ENCODE measurements around the gene HDAC7.

- TF ChIP-seq, protein P1, sequence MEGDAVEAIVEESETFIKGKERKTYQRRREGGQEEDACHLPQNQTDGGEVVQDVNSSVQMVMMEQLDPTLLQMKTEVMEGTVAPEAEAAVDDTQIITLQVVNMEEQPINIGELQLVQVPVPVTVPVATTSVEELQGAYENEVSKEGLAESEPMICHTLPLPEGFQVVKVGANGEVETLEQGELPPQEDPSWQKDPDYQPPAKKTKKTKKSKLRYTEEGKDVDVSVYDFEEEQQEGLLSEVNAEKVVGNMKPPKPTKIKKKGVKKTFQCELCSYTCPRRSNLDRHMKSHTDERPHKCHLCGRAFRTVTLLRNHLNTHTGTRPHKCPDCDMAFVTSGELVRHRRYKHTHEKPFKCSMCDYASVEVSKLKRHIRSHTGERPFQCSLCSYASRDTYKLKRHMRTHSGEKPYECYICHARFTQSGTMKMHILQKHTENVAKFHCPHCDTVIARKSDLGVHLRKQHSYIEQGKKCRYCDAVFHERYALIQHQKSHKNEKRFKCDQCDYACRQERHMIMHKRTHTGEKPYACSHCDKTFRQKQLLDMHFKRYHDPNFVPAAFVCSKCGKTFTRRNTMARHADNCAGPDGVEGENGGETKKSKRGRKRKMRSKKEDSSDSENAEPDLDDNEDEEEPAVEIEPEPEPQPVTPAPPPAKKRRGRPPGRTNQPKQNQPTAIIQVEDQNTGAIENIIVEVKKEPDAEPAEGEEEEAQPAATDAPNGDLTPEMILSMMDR (conservative IDR thresholded peaks at IDR 0.05; ENCODE audit: low read depth in 2 of 2), result no peak
- no peak for TF ChIP-seq REST (IDR thresholded peaks at IDR 0.05; ENCODE audit: unreplicated experiment)
Observed at GRCh38 chr12:47868552-47869031, 48.9 kb upstream of the HDAC7 start.

Data from GM23338 (cell line).